ENCODE measurements around the gene PPM1A.

DNA sequence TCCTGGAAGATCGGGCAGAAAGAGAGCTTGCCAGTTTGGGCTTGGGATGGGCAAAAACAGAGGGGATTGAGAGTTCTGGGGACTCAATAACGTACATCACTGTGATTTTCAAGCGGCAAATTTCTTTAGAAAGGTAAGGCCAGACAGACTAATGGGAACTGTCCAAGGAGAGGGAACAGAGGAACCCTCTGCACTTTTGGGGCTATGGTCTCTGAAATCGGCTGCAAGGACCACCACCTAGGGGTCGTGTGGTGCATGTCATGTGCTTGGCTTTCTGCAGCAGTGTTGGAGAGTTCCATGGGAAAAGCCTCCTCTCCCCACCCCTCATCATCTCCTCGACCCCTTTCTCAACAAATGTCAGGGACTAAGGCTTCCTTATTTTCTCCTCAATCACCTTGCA, 79.6 kb downstream of the PPM1A start:
- TF ChIP-seq POLR2A (IDR thresholded peaks at IDR 0.05; ENCODE audit: low read depth, low read length), result no peak
- TF ChIP-seq TAF1 (IDR thresholded peaks at IDR 0.05; ENCODE audit: borderline replicate concordance, low read depth, low read length), result no peak
